IPS-15b (cell line): Measurements from ENCODE around the gene COL8A2.

ENCODE experiments used
- H3K27me3 ChIP-seq: one replicate; pipeline ENCODE4 v1.6.1; 2013; ENCODE audit warnings: low read length; ENCODE audit not compliant: control insufficient read depth, insufficient read depth
- H3K36me3 ChIP-seq: one replicate; pipeline ENCODE4 v1.6.1; 2013; ENCODE audit warnings: low read length; ENCODE audit not compliant: control insufficient read depth, insufficient read depth
- H3K4me1 ChIP-seq: one replicate; pipeline ENCODE4 v1.6.1; 2013; ENCODE audit warnings: mild to moderate bottlenecking, low read length; ENCODE audit not compliant: control insufficient read depth, insufficient read depth
- H3K4me3 ChIP-seq: one replicate; pipeline ENCODE4 v1.5.1; 2013; ENCODE audit warnings: low read depth, low read length
- H3K9ac ChIP-seq: one replicate; pipeline ENCODE4 v1.6.1; 2013; ENCODE audit warnings: low read depth, mild to moderate bottlenecking, low read length
- H3K9me3 ChIP-seq: one replicate; pipeline ENCODE4 v1.6.1; 2013; ENCODE audit warnings: mild to moderate bottlenecking, low read length; ENCODE audit not compliant: control insufficient read depth, insufficient read depth

The COL8A2 gene

GRCh38 chr1:36125129-36125991, at the start of gene COL8A2:
Gene COL8A2, minus strand, starts transcription at chr1:36125222. Its CDS starts 24,980 bp downstream, at chr1:36100242.
- no peaks in the 10 kb centered on the region for H3K4me1 ChIP-seq
- no peaks in the 10 kb centered on the region for H3K9me3 ChIP-seq
- no peak within 1 kb of the TSS for H3K9ac ChIP-seq
- H3K36me3 ChIP-seq, result no peaks in the 10 kb centered on the region
- peaks cover 33% of the 10 kb centered on the region for H3K27me3 ChIP-seq
- peak within 1 kb of the TSS; percentile 64 for H3K4me3 ChIP-seq

GRCh38 chr1:36174713-36175112, 49.7 kb upstream of the COL8A2 start:
- H3K9me3 ChIP-seq, result no peaks in the 10 kb centered on the region
- no peak overlapping the region for H3K4me3 ChIP-seq
- H3K9ac ChIP-seq, result no peak overlapping the region
- peaks cover 14% of the 10 kb centered on the region for H3K27me3 ChIP-seq
- peaks cover 12% of the 10 kb centered on the region for H3K4me1 ChIP-seq
- H3K36me3 ChIP-seq, result peaks cover 16% of the 10 kb centered on the region

- Histone ChIP-seq H3K27me3 (peaks cover 13% of the 10 kb centered on the region), H3K4me3 (no peak overlapping the region), H3K4me1 (peaks cover 12% of the 10 kb centered on the region), H3K9ac (no peak overlapping the region), H3K36me3 (peaks cover 16% of the 10 kb centered on the region), H3K9me3 (no peaks in the 10 kb centered on the region)
Observed at GRCh38 chr1:36172983-36173382, 48.0 kb upstream of the COL8A2 start.

- Histone ChIP-seq H3K9me3 (no peaks in the 10 kb centered on the region), H3K36me3 (peaks cover 16% of the 10 kb centered on the region), H3K27me3 (peaks cover 10% of the 10 kb centered on the region), H3K9ac (no peak overlapping the region), H3K4me1 (peaks cover 10% of the 10 kb centered on the region), H3K4me3 (no peak overlapping the region)
Observed at GRCh38 chr1:36172017-36172747, 47.2 kb upstream of the COL8A2 start.

GRCh38 chr1:36170643-36171412, 45.8 kb upstream of the COL8A2 start:
- Histone ChIP-seq H3K9me3 (no peaks in the 10 kb centered on the region), H3K36me3 (peaks cover 16% of the 10 kb centered on the region), H3K4me3 (no peak overlapping the region), H3K4me1 (peaks cover 7% of the 10 kb centered on the region), H3K27me3 (peaks cover 4% of the 10 kb centered on the region), H3K9ac (no peak overlapping the region)

GRCh38 chr1:36168514-36168913, 43.5 kb upstream of the COL8A2 start:
- no peaks in the 10 kb centered on the region for H3K9me3 ChIP-seq
- H3K27me3 ChIP-seq, result no peaks in the 10 kb centered on the region
- H3K9ac ChIP-seq, result no peak overlapping the region
- H3K36me3 ChIP-seq, result peaks cover 16% of the 10 kb centered on the region
- no peaks in the 10 kb centered on the region for H3K4me1 ChIP-seq
- H3K4me3 ChIP-seq, result no peak overlapping the region

- Histone ChIP-seq H3K9me3 (no peaks in the 10 kb centered on the region), H3K4me3 (no peak overlapping the region), H3K9ac (no peak overlapping the region), H3K4me1 (no peaks in the 10 kb centered on the region), H3K36me3 (peaks cover 5% of the 10 kb centered on the region), H3K27me3 (no peaks in the 10 kb centered on the region)
Observed at GRCh38 chr1:36166938-36167905, 42.2 kb upstream of the COL8A2 start.

- Histone ChIP-seq H3K9me3 (no peaks in the 10 kb centered on the region), H3K9ac (no peak overlapping the region), H3K4me1 (peaks cover 5% of the 10 kb centered on the region), H3K36me3 (peaks cover 4% of the 10 kb centered on the region), H3K4me3 (no peak overlapping the region), H3K27me3 (no peaks in the 10 kb centered on the region)
Observed at GRCh38 chr1:36166136-36166535, 41.1 kb upstream of the COL8A2 start.

- no peaks in the 10 kb centered on the region for H3K36me3 ChIP-seq
- H3K4me3 ChIP-seq, result no peak overlapping the region
- H3K9me3 ChIP-seq, result no peaks in the 10 kb centered on the region
- H3K27me3 ChIP-seq, result no peaks in the 10 kb centered on the region
- H3K4me1 ChIP-seq, result peaks cover 5% of the 10 kb centered on the region
- H3K9ac ChIP-seq, result no peak overlapping the region
Observed at GRCh38 chr1:36165145-36165544, 40.1 kb upstream of the COL8A2 start.

- Histone ChIP-seq H3K36me3 (no peaks in the 10 kb centered on the region), H3K4me3 (no peak overlapping the region), H3K9ac (no peak overlapping the region), H3K27me3 (no peaks in the 10 kb centered on the region), H3K9me3 (no peaks in the 10 kb centered on the region), H3K4me1 (peaks cover 5% of the 10 kb centered on the region)
Observed at GRCh38 chr1:36164361-36164760, 39.3 kb upstream of the COL8A2 start.

GRCh38 chr1:36163426-36163825, 38.4 kb upstream of the COL8A2 start:
- peaks cover 5% of the 10 kb centered on the region for H3K4me1 ChIP-seq
- H3K9me3 ChIP-seq, result no peaks in the 10 kb centered on the region
- H3K36me3 ChIP-seq, result no peaks in the 10 kb centered on the region
- H3K4me3 ChIP-seq, result no peak overlapping the region
- peaks cover 3% of the 10 kb centered on the region for H3K27me3 ChIP-seq
- no peak overlapping the region for H3K9ac ChIP-seq
